GM10847 (cell line): ENCODE data around the gene AGBL4.

Experiments
- POLR2A ChIP-seq: IDR thresholded peaks from 2 replicates; pipeline ENCODE4 v1.6.1; 2011; ENCODE audit not compliant: insufficient read length; ENCODE audit errors: extremely low read depth

Gene AGBL4

GRCh38 chr1:48853006-48853405 is 1170.7 kb downstream of the AGBL4 start:
- TF ChIP-seq POLR2A: no peak

- no peak for TF ChIP-seq POLR2A
Observed at GRCh38 chr1:48851638-48852037, 1172.1 kb downstream of the AGBL4 start.

- no peak for TF ChIP-seq POLR2A
Observed at GRCh38 chr1:48848035-48848434, 1175.7 kb downstream of the AGBL4 start.

GRCh38 chr1:48846441-48846840 is 1177.3 kb downstream of the AGBL4 start:
- no peak for TF ChIP-seq POLR2A

GRCh38 chr1:48844187-48844586 is 1179.6 kb downstream of the AGBL4 start:
- no peak for TF ChIP-seq POLR2A

GRCh38 chr1:48841966-48842365 is 1181.8 kb downstream of the AGBL4 start:
- no peak for TF ChIP-seq POLR2A

GRCh38 chr1:48841461-48841860 is 1182.3 kb downstream of the AGBL4 start:
- no peak for TF ChIP-seq POLR2A

- no peak for TF ChIP-seq POLR2A
Observed at GRCh38 chr1:48831120-48831978, 1192.4 kb downstream of the AGBL4 start.

GRCh38 chr1:48830715-48831114 is 1193.0 kb downstream of the AGBL4 start:
- no peak for TF ChIP-seq POLR2A

GRCh38 chr1:48829446-48829845 is 1194.3 kb downstream of the AGBL4 start:
- no peak for TF ChIP-seq POLR2A

- TF ChIP-seq POLR2A: no peak
Observed at GRCh38 chr1:48823168-48823567, 1200.6 kb downstream of the AGBL4 start.

GRCh38 chr1:48820491-48820890 is 1203.3 kb downstream of the AGBL4 start:
- no peak for TF ChIP-seq POLR2A

GRCh38 chr1:48817505-48818114 is 1206.1 kb downstream of the AGBL4 start:
- no peak for TF ChIP-seq POLR2A

GRCh38 chr1:48810740-48811139 is 1213.0 kb downstream of the AGBL4 start:
- TF ChIP-seq POLR2A: no peak

- no peak for TF ChIP-seq POLR2A
Observed at GRCh38 chr1:48808496-48808895, 1215.3 kb downstream of the AGBL4 start.

GRCh38 chr1:48807554-48808260 is 1216.0 kb downstream of the AGBL4 start:
- no peak for TF ChIP-seq POLR2A
